H1 (cell line): Measurements from ENCODE around the gene MRM2.

Source experiments
- EZH2 ChIP-seq: fragments of 200-600 bp; sonication (generic); IDR thresholded peaks from 2 replicates; pipeline ENCODE4 v1.7.1; 2012; ENCODE audit warnings: low read depth, mild to moderate bottlenecking, moderate library complexity, low read length, inconsistent platforms; ENCODE audit not compliant: severe bottlenecking
- SIX5 ChIP-seq: IDR thresholded peaks from 2 replicates; pipeline ENCODE4 v1.6.1; 2011; ENCODE audit warnings: mild to moderate bottlenecking, low read depth, low read length
- TF ChIP-seq, protein P1 (sequence below): IDR thresholded peaks from 2 replicates; pipeline ENCODE4 v1.6.1; 2012; ENCODE audit warnings: inconsistent platforms
- TF ChIP-seq, protein P2 (sequence below), 3 experiments: IDR thresholded peaks; 1 replicate in 2 of 3; 2 replicates in 1 of 3; pipeline versions ENCODE4 v1.5.1 to v1.6.1; 2011; ENCODE audit warnings: low read length in 3 of 3, mild to moderate bottlenecking in 3 of 3, inconsistent platforms in 2 of 3, low read depth in 1 of 3, moderate library complexity in 1 of 3; ENCODE audit not compliant: insufficient read depth in 1 of 3; ENCODE audit errors: control extremely low read depth in 1 of 3

GRCh38 chr7:2239242-2239641 is 2.8 kb downstream of the MRM2 start:
- TF ChIP-seq, protein P1, sequence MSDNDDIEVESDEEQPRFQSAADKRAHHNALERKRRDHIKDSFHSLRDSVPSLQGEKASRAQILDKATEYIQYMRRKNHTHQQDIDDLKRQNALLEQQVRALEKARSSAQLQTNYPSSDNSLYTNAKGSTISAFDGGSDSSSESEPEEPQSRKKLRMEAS, result no peak
- TF ChIP-seq, protein P2, sequence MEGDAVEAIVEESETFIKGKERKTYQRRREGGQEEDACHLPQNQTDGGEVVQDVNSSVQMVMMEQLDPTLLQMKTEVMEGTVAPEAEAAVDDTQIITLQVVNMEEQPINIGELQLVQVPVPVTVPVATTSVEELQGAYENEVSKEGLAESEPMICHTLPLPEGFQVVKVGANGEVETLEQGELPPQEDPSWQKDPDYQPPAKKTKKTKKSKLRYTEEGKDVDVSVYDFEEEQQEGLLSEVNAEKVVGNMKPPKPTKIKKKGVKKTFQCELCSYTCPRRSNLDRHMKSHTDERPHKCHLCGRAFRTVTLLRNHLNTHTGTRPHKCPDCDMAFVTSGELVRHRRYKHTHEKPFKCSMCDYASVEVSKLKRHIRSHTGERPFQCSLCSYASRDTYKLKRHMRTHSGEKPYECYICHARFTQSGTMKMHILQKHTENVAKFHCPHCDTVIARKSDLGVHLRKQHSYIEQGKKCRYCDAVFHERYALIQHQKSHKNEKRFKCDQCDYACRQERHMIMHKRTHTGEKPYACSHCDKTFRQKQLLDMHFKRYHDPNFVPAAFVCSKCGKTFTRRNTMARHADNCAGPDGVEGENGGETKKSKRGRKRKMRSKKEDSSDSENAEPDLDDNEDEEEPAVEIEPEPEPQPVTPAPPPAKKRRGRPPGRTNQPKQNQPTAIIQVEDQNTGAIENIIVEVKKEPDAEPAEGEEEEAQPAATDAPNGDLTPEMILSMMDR (IDR thresholded peaks at IDR 0.05; ENCODE audit: control extremely low read depth in 1 of 3, insufficient read depth in 1 of 3, low read depth in 1 of 3, low read length in 3 of 3), result no peak
- TF ChIP-seq EZH2, result no peak
- no peak for TF ChIP-seq SIX5
